HG02981 (cell line): Measurements from ENCODE around the gene ZCCHC24.

ENCODE experiments used
- ATAC-seq: cut with Tn5 transposase; IDR thresholded peaks from one replicate; pipeline ENCODE4 v1.9.1; 2021; ENCODE audit warnings: mild to moderate bottlenecking, moderate library complexity; ENCODE audit not compliant: unreplicated experiment

The ZCCHC24 gene

DNA sequence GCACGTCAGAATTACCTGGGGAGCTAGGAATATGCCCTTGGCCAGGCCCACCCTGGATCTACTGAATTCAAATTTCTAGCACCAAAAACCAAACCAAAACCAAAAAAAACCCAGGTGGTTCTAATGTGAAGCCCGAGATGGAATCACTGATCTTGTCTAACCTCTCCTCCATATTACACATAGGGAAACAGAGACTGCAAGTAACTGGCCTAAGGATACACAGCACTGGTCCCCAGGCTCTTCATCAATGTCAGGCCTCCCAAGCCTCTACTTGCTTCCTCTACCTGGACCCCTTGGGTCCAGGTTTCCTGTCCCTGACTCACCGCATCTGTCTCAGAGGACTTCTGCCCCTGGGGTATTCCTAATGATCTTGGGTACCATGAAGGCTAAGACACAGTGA is 30.7 kb downstream of the ZCCHC24 start:
- ATAC-seq: no peak

DNA sequence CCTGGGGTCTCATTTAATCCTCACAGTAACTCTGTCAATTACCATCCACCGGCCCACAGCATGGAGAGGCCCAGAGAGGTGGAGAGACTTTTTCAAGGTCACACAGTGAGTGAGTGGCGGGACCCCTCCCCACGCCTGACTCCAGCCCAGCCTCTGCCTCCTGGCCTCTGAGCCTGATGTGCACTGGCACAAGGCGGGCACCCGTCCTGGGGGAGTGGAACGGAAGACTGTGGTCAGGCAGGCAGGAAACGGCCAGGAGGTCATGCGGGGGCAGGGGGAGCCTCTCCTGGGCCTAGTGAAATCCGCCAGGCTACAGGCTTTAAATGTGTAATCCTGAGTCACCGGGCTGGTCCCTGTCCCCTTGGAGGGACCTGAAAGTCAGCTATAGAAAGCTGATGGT is 32.2 kb downstream of the ZCCHC24 start:
- ATAC-seq: no peak

- ATAC-seq: no peak
Observed at GRCh38 chr10:79412516-79412915, 32.9 kb downstream of the ZCCHC24 start.

- no peak for ATAC-seq
Observed at GRCh38 chr10:79411546-79412495, 33.6 kb downstream of the ZCCHC24 start.

DNA sequence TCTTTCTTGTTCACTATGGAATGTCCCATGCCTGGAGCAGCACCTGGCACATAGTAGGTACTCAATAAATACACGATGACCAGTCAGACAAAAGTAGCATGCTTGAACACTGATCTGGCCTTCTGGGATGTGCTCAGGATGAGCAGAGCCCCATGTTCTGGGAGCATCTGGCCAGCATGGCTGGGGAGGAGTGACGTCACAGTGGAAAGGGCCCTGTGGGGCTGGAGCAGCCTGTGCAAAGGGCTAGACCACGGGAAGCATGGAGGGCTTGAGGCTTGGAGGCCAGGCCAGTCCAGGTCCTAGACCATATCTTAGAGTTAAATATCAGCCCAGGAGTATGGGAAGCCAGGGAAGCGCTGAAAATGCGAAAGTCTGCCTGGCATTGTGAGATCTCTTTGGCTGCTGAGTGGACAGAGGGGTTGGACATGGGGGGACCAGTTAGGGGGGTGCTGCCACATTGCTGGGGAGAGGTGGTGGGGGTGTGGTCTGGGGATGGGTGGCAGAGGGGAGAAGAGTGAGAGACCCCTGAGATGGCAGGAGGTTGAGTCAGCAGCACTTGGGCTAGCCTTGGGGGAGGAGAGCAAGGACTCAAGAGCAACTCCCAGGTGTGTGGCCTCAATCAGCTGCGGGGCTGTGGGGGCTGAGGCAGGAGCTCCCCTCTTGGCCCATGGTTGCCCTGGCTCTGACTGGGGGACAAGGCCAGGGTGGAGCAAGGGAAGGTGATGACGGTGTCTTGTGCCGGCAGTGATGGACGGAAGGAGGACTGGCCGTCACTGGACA is 34.9 kb downstream of the ZCCHC24 start:
- no peak for ATAC-seq

DNA sequence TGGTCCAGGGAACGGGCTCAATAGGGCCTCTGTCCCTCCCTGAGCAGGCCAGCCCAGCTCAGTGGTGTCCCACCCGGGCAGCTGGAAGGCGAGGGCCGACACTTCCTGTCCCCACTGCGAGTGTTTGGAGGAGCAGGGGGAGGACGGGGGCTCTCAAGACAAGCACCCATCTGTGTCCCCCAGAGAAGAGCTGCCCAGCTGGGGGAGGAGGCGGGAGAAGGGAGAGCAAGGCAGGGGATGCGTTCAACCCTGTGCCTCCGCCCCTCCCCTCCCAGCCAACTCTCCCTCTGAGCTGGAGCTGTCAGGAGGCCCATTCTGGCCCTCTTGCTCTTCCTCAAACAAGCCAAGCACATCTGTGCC is 35.7 kb downstream of the ZCCHC24 start:
- ATAC-seq: no peak

GRCh38 chr10:79409038-79409725 is 36.2 kb downstream of the ZCCHC24 start:
- ATAC-seq: no peak

DNA sequence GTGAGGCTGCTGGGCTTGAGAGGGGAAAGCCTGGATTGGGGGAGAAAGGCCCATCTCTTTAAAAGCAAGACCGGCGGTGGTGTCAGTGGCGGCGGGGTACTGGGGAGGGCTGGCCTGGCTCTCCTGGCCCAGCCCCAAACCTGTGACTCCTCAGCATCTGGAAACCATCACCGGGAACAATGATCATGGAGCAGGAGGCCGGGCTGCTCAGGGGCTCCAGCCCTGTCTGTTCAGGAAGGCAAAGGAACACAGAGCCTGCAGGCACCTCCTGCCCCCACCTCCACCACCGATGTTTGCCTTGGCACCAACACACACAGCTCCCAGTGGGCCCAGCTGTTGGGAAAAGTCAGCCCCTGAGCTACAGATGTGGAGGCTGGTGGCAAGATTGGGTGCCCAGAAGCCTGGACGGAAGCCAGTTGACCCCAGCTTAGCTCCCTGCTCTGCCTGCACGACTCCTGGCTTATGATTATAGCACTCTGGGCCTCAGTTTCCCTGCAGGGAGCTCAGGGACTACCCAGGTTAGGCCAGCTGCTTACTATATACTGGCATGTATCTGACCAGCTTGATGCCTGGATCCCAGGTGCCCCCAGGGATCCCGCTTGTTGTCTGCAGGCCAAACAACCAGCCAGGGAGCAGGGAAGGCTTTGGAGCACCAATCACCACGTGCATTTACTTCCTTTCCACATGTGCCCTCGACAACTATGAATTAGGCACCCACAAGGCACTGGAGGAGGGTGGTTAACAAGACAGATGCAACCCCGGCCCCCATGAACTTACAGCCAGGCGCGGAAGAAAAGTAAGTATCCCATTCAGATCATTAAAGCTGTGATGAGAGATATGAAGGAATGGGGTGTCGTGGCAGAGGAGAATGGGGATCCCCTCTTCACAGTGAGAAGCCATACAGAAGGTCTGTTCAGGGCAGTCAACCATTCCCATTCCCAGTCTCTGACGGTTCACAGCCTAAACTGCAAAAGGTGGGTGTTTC is 37.3 kb downstream of the ZCCHC24 start:
- ATAC-seq: no peak

DNA sequence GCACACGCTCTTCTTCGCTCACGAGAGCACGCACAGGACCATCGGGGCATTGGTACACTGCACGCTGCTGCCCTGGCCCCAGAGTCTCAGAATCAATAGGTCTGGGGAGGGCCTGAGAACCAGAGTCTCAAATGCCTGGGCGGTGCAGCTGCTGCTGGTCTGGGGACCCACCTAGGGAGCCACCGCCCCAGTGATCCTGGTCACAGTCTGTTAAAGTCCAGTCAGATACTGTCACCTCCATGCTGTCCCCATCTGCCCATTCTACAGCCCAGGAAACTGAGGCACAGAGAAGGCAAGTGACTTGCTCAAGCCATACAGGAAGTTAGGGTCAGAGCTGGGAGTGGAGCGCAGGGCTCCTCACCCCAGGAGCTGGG is 38.0 kb downstream of the ZCCHC24 start:
- ATAC-seq: no peak

DNA sequence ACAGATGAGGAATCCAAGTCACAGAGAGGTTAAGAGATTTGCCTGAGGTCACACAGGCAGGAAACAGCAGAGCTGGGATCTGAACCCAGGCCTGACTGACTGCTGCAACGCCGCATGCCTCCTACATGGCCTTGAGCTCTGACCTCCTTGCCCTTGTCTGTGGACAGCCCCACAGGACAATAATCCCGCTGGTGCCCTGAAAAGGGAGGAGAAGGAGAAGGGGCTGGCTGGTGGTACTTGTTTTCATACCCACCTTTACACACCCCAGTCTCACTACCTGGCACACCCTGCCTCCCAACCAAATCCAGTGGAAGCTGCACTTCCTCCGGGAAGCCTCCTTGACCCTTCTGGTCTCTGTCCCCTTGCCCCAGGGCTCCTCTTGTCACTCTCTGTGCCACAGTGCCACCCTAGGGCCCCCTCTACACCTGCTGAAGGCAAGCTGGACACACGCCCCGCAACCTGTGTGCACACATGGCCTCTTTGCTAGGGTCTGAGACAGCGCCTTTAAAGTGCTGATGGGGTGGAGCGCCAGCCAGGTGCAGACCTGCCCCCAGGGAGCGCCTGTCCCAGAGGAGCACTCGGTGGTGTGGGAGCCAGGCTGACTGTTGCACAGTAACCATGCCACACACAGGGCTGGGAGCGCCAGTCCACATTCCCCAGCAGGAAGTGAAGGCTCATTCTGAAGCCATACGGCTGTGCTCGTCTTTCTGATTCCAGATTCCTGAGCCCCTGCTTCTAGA is 38.6 kb downstream of the ZCCHC24 start:
- no peak for ATAC-seq

- no peak for ATAC-seq
Observed at GRCh38 chr10:79405995-79406515, 39.4 kb downstream of the ZCCHC24 start.

GRCh38 chr10:79405221-79405994 is 40.0 kb downstream of the ZCCHC24 start:
- ATAC-seq: no peak

DNA sequence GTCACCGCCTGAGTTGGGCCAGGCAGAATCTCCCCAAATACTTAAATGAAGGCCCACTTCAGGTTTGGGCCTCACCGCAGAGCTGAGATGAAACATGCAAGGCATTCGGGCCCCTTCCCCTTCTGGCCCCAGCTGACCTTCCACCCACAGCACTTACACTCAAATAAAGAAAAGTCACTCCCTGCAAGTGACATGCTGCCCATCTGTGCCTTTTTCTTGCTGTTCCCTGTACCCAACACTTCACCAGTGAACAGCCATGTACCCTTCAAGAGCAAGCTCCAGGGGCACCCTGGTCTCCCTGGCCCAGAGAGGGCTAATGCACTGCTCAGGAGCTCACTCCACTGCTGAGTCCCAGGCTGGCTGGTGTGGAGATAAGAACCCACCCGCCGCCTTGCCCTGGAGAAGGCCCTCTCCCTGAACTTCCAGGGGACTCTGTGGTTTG is 40.7 kb downstream of the ZCCHC24 start:
- ATAC-seq: no peak

GRCh38 chr10:79404231-79404609 is 41.2 kb downstream of the ZCCHC24 start:
- ATAC-seq: no peak

DNA sequence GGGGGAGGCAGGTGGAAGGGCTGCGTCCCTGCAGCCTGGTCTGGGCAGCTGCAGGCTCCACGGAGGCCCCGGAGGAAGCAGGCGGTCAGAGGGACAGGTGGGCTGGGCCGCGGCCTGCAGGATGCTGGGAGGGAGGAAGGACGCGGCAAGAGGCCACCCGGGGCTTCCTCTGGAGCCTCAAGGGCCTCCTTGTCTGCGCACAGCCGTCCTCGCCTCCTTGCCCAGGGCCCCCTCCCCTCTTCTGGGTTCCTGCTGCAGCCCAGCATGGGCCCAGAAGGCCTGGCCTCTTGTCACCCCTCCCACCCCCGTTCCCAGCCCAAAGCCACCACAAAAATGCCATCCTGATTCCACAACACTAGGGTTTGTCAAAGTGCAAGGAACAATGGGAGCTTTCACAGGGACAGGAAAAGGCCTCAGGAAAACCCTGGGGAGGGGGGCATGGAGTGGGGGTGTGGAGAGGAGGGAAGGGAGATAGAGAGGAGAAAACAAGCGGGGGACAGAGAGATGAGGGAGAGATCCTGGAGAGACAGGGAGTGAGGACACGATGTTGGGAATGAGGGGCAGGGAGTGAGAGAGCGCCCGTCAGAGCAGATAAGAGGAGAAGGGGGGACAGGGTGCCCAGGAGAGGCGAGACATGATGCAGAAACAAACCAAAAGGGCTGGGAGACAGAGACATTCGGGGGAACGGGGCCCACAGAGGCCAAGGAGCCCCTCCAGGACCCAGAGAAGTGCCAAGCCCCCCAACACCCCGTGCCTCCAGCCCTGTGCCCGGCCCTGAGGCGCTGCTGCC is 41.8 kb downstream of the ZCCHC24 start:
- ATAC-seq: no peak

GRCh38 chr10:79402951-79403350 is 42.5 kb downstream of the ZCCHC24 start:
- ATAC-seq: no peak

DNA sequence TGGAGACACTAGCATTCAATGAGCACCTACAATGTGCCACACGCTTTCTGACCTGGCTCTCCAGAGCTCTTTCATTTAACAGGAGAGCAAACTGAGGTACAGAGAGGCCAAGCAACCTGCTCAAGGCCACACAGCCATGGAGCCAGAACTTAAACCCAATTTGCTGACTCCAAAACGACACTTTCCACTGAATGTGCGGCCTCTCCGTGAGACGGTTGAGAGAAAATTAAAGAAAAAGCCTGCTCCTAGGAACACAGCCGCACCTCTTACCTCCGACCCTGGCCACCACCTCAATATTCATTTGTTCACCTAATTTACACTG is 42.8 kb downstream of the ZCCHC24 start:
- ATAC-seq: no peak
